Fibroblast of lung (primary cell): ENCODE data around the gene C1orf116.

Experiments
- CTCF ChIP-seq, 2 donors: IDR thresholded peaks in 1 of 2; conservative IDR thresholded peaks in 1 of 2; 1 replicate in 1 of 2; 2 replicates in 1 of 2; pipeline ENCODE4 v1.5.1; 2011 to 2012; ENCODE audit warnings: low read length in 2 of 2, control low read depth in 1 of 2, inconsistent platforms in 1 of 2, low read depth in 1 of 2, mild to moderate bottlenecking in 1 of 2
- EZH2 ChIP-seq: IDR thresholded peaks from 2 replicates; pipeline ENCODE4 v1.5.1; 2012; ENCODE audit warnings: low read length, control low read depth, mild to moderate bottlenecking; ENCODE audit errors: missing control alignments

DNA sequence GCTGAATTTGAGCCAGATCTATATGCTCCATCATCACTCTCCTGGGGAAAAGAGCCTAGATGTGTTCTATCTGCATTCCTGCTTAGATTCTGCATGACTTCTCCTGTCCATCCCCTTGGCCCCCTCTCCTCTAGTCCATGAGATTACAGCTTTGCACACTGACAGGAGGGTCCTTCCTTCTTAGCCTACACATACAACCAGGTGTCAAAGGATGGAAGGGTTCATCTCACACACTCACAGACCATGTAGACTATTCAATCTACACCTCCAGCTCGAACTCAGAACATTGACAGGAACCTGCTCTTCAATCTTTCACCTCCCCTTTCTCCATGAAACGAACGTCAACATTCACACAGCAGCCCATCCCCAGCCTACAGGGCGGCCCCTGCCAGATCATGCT is 13.8 kb downstream of the C1orf116 start:
- TF ChIP-seq CTCF (conservative IDR thresholded peaks at IDR 0.05 in 1 of 2, IDR thresholded peaks at IDR 0.05 in 1 of 2; ENCODE audit: low read depth in 1 of 2, low read length in 2 of 2) (no peak), EZH2 (no peak)
